ENCODE data around the gene FANCD2.
"Not testable (repeated sequence)": the region's sequence is repeated elsewhere in the genome, so short reads cannot be mapped to it uniquely, and the experiment has no call there.

Gene FANCD2

GRCh38 chr3:10015461-10015904 lies 10.8 kb upstream of the FANCD2 start:
- peak; percentile 93 for DNase-seq

DNA sequence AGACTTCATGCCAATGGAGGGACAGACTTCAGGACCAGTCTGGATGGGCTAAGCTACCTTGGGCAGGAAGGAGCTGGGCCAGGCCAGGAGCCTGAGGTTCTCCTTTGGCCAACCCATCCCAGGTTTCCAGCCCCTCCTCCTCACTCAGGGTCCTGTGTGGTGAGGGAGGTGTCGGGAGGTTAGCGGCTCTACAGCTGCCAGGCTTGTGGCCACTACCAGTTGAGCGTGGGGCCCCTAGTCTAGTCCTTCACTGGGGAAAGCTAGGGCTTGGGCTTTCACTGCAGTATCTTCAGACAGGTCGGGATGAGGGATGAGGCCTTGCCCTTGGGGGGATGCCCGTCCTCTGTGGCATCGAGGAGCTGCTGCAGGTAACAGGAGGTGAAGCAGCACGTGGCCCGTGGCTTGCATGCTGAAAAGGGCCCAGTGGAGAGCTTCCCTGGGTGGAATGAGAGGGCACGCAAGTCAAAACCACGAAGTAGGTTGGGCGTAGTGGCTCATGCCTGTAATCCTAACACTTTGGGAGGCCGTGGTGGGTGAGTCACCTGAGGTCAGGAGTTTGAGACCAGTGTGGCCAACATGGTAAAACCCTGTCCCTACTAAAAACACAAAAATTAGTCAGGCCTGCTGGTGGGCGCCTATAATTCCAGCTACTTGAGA lies 8.5 kb upstream of the FANCD2 start:
- peak; percentile 91 for DNase-seq

DNA sequence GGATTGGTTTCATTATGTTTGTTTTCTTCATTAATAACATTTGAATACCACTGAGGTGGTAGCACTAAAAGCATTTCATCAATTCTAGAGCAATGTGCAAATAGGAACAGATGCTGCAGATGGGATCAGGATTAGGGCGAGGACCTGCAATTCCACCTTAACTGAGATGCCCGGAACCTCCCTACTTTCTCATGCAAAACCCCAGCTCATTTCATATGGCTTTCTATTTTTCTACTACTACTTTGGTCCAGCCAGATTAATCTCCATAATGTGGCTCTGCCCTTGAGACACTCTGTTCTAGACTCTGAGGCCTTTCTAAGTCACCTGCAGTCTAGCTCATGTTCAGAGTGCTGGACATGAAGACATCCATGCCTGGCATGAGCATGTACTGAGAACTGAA lies 7.4 kb upstream of the FANCD2 start:
- not testable (repeated sequence) for DNase-seq

DNA sequence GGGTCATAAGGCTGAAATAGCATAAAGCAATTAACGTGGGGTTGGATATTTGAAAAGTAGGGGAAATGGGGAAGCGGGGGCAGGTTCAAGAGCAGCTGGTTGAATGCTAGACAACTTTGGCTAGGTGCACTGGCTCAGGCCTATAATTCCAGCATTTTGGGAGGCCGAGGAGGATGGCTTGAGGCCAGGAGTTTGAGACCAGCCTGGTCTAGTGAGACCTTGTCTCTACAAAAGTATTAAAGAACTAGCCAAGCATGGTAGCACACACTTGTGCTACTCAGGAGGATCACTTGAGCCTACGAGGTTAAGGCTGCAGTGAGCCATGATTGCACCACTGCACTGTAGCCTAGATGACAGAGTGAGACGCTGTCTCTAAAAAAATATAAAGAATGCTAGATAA lies 6.9 kb upstream of the FANCD2 start:
- no peak for DNase-seq

DNA sequence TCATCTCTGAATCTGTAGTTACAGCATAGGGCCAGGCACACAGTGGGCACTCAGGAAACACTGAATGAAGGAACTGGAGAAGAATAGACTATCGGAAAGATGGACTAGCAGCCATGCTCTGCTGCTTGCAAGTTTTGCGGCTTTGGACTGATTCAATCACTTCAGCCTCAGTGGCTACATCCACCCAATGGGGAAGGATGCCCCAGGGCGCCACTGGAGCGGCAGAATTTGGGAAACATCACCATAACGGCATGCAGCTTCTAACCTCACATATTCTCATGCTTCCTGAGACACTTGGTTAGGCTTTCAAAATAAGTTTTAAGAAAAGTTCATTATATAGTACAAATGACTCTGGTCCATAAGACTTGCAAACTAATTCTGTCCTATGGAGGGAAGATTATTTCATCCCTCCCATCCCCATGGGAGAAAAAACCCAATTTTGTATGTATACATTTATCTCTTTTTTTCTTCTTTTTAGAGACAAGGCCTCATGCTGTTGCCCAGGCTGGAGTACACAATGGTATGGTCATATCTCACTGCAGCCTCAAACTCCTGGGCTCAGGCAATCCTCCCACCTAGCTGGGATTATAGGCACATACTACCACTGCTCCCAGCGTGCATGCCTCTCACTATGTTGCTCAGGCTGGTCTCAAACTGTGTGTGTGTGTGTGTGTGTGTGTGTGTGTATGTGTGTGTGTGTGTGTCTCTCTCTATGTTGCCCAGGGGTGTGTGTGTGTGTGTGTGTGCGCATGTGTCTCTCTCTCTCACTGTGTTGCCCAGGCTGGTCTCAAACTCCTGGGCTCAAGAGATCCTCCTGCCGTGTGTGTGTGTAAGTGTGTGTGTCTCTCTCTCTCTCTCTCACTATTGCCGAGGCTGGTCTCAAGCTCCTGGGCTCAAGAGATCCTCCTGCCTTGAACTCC lies 4.1 kb upstream of the FANCD2 start:
- no peak for DNase-seq

DNA sequence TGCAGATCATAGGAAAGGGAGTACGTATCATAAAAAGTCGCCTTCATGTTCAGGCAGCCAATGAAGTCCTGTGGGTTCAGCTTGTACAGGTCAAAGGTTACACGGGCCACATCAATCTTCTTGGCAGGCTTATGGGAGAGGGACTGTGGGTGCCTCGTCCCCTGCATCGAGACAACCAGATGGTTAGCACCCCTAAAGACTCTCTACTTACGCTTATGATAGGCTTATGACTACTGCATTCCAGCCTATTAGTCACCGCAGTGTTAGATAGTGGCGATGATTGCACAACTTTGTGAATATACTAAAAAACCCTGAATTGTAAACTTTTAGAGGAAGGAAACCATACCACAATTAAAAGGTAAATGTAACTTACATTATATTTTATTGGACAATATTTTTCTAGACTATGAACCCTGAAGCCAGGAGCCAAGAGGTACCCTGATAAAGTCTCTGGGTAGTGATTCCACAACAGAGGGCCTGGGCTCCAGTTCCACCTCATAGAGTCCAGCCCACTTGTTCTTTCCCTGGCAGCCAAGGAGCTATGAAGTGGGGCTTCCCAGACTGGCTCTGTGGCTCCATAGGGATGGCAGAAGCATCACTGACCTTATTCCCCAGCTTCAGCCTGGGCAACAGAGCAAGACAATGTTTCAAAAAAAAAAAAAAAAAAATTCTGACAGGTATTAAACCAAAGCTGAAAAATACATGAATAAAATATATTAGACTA lies 2.5 kb upstream of the FANCD2 start:
- peak; percentile 95 for DNase-seq

DNA sequence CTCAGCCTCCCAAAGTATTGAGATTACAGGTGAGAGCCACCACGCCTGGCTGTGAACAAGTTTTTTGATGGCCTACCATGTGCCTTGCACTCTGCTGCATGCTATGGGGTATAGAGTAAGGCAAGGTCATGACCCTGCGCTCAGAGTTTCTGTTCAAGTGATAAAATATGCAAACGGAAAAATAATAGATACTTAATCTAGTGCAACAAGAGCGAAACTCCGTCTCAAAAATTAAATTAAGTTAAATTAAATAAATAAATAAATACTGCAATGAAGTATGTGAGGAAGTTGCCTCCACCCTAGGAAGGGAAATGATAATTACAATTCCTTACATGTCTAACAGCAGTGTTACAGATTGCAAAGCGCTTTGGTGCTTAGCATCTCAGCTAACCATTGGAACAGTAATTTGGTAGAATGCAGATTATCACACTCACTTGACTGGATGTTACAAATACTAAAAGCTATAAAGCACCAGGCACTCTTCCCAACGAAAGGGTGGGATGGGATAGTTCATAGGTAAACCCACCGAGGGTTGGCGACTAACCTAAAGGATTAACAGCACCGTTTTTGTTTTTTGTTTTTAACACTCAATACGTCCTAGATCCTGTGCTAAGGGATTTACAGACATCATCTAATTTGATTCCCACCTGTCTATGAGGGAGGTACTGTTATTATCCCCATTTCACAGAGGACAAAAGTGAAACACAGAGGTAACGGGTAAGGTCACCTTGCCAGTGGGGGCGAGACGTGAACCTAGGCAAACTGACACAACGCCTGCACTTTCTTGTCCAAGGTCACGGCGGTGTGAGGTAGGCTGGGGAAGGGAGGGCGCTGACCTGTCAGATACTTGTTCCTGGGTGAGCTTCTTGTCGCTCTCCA lies 793 bp upstream of the FANCD2 start:
- no peak for DNase-seq

DNA sequence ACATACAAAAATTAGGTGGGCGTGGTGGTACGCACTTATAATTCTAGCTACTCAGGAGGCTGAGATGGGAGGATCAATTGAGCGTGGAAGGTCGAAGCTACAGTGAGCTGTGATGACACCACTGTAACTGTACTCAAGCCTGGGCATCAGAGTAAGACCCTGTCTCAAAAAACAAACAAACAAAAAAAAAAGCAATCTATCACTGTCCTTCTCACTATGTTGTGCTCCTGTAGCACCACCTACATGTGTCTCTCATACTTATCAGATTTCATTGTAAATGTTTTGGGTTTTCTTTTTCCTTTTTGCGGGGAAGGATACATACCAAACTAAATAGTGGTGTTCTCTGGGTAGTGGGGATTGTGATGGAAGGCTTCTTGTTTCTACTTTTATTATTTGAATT lies 14.8 kb downstream of the FANCD2 start:
- DNase-seq = no peak

GRCh38 chr3:10047876-10048275 lies 21.6 kb downstream of the FANCD2 start:
- no peak for DNase-seq

- not testable (repeated sequence) for DNase-seq
Measured at GRCh38 chr3:10053054-10053453, 26.8 kb downstream of the FANCD2 start.

GRCh38 chr3:10055097-10055496 lies 28.9 kb downstream of the FANCD2 start:
- DNase-seq = no peak

DNA sequence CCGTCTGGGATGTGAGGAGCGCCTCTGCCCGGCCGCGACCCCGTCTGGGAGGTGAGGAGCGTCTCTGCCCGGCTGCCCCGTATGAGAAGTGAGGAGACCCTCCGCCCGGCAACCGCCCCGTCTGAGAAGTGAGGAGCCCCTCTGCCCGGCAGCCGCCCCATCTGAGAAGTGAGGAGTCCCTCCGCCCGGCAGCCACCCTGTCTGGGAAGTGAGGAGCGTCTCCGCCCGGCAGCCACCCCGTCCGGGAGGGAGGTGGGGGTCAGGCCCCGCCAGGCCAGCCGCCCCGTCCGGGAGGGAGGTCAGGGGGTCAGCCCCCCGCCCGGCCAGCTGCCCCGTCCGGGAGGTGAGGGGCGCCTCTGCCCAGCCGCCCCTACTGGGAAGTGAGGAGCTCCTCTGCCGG lies 43.8 kb downstream of the FANCD2 start:
- DNase-seq = not testable (repeated sequence)

- no peak for DNase-seq
Measured at GRCh38 chr3:10074666-10075065, 48.4 kb downstream of the FANCD2 start.

GRCh38 chr3:10081871-10082270 lies 55.6 kb downstream of the FANCD2 start:
- DNase-seq = no peak

- DNase-seq = no peak
Measured at GRCh38 chr3:10085738-10086137, 59.5 kb downstream of the FANCD2 start.

- no peak for DNase-seq
Measured at GRCh38 chr3:10088256-10088655, 62.0 kb downstream of the FANCD2 start.

DNA sequence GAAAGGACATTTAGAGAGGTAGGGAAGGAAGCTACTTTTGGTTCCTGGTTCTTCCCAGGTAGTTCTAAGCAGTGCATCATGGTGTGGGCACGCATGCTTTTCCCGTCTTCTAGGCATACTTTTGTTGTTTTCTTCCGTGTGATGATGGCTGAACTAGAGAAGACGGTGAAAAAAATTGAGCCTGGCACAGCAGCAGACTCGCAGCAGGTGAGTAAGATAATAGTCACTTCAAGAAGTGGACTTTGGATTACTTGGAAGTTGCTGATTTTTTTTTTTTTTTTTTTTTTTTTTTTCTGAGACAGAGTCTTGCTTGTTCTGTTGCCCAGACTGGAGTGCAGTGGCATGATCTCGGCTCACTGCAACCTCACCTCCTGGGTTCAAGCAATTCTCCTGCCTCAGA lies 63.9 kb downstream of the FANCD2 start:
- no peak for DNase-seq

GRCh38 chr3:10090774-10091173 lies 64.5 kb downstream of the FANCD2 start:
- not testable (repeated sequence) for DNase-seq

- not testable (repeated sequence) for DNase-seq
Measured at GRCh38 chr3:10091387-10091786, 65.2 kb downstream of the FANCD2 start.

GRCh38 chr3:10093678-10094077 lies 67.4 kb downstream of the FANCD2 start:
- no peak for DNase-seq

DNA sequence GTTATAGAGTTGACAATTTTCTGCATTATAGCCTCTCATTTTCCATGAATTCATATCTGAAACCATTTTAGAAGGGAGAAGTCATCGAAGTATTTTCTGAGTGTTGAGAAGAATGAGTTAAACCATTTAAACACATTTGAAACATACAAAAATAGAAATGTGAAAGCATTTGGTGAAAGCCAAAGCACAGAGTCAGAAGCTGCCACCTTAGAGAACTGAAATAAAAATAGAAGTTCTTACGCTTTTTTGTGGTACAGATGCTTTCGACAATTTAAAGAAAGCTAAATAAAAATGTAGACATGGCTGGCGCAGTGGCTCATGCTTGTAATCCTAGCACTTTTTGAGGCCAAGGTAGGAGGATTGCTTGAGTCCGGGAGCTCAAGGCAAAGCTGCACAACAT lies 72.8 kb downstream of the FANCD2 start:
- DNase-seq = no peak

GRCh38 chr3:10106919-10107318 lies 80.7 kb downstream of the FANCD2 start:
- no peak for DNase-seq

DNA sequence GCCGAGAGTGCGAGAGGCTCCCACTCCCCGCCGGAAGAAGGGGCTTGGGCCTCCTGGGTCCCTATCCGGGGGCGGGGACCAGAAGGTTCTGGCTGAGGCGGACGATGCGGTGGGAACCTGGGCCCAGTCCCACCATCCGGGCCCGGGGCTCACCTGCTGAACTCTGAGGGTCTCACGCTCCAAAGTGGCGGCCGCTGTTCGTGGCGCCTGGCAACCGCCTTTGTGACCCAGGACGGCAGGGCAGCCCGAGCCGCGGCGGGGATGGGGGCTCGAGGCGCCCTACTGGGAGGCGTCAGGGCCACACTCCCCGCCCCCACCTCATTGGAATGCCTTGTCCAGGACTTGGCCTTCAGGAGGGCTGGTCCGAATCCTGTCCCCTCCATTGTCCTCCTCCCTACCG lies 81.9 kb downstream of the FANCD2 start, which contains the start of gene FANCD2OS:
Gene FANCD2OS (minus strand): TSS at position 165 of the 400 bp plus-strand sequence. CDS start 3,481 bp downstream, outside the sequence.
- DNase-seq = no peak

Data from NCI-H226 (cell line).